HG03060 (cell line): ENCODE results near the gene ADAMTS1.
"Not testable (repeated sequence)": the region's sequence is repeated elsewhere in the genome, so short reads cannot be mapped to it uniquely, and the experiment has no call there.

Experiments used
- ATAC-seq: cut with Tn5 transposase; IDR thresholded peaks from one replicate; pipeline ENCODE4 v1.9.1; 2021; ENCODE audit warnings: low read depth, moderate number of reproducible peaks; ENCODE audit not compliant: unreplicated experiment

ADAMTS1 gene

DNA sequence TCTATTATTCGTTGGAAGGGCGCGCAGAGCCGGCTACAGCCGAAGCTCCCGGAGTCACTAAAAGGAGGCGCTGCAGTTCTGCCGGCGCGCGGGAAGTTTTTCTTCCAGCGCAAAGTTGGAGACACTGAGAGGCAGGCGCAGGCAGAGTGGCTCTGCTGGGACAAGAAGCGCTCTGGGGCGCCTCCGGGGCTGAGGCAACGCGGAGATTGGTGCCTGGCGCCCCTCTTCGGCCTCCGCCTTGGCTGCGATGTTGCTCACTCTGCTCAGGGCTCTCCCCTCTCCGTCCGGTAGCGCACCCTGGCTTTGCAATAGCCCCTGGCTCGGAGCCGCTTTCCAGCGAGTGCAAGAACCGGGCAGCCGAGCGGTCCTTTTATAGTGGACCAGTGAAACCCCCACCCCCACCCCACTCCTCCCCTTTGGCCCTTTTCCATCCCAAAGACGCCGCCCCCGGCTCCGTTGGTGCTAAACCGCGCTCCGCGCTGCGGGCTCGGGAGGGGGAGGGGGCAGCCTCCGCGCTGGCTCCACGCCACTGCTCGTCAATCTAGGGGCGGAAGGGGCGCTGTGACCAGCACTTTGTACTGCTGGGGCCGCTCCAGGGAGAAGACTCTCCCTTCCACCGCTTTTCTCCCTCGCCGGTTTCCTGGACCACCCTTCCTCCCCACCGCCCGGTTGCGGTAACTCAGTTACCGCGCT is at the start of gene ADAMTS1:
Gene ADAMTS1 (minus strand): TSS at position 344 of the 693 bp plus-strand sequence. CDS start 455 bp downstream, outside the sequence.
- ATAC-seq, result no peak

DNA sequence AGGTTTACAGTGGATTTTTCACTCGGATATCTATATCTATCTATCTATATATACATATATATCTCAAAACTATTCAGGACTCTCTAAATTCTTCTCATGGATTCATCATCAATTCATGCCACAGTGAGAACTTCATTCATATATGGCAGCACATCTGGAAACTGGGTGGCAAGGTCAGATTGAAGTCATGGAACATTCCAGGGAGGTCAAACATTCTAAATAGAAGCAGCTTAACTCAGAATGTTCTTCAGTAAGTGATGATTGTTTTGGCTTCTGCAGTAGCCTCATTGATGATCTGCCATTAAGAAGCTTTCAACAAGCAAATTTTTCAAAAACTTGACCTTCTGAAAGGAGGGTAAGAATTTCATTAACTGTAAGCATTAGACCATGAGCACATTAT is 46.9 kb upstream of the ADAMTS1 start:
- ATAC-seq, result no peak

- ATAC-seq, result no peak
These were observed 43.7 kb upstream of the ADAMTS1 start for GRCh38 chr21:26888931-26889330.

GRCh38 chr21:26888256-26888655 is 43.0 kb upstream of the ADAMTS1 start:
- no peak for ATAC-seq

DNA sequence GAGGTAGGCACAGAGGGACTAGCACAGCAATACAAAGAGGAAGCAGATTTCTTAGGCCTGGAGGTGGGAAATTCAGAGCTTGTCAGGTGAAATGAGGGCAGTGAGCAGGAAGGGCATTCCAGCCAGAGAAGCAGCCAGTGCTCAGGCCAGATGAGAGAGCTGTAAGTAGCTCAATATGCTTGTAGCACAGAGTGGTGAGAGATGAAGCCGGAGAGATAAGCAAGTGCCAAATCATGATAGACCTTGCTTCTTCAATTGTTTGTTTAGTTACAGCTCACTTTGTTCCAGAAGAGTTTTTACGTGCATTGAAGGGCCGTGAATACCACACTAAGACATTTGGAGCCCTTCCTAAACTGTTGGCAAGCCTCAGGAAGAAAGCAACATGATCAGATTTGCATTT is 42.0 kb upstream of the ADAMTS1 start:
- no peak for ATAC-seq

- no peak for ATAC-seq
These were observed 39.2 kb upstream of the ADAMTS1 start for GRCh38 chr21:26884436-26884835.

DNA sequence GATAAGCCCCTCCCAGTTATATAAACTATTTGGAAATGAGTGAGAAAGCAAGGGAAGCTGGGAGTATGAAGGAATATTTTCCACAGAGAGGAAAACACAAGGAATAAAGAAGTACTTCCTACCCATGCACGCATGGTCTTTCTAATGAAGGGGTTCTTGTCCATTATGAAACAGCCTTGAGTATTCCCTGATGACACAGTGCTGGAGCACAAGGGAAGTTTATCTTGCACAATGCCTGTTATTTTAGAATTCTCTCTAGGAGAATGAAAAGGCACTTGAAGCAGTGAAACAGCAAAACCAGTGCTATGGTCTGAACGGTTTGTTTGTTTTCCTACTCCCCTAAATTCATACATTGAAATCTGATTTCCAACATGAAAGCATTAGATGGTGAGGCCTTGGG is 38.6 kb upstream of the ADAMTS1 start:
- no peak for ATAC-seq

- ATAC-seq, result no peak
These were observed 36.5 kb upstream of the ADAMTS1 start for GRCh38 chr21:26881504-26882228.

GRCh38 chr21:26877018-26877417 is 31.8 kb upstream of the ADAMTS1 start:
- no peak for ATAC-seq

GRCh38 chr21:26874347-26874746 is 29.1 kb upstream of the ADAMTS1 start:
- no peak for ATAC-seq

- no peak for ATAC-seq
These were observed 20.6 kb upstream of the ADAMTS1 start for GRCh38 chr21:26865857-26866256.

DNA sequence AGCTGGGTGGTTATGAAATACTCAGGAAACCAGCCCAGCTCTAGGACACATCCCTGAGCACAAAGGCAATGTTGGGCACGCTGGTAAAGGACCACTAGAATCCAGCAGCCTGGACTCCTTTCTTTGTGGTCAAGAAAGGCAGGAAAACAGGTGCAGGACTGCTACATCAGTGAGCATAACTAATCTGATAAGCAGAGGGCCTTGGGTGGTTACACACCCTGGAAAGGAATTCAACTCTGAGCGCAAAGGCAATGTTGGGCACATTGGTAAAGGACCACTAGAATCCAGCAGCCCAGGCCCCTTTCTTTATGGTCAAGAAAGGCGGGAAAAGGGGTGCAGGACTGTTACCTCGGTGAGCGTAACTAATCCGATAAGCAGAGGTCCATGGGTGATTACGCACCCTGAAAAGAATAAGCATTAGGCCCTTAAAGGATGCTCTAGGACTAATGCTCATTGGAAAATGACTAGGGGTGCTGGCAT is 11.7 kb upstream of the ADAMTS1 start:
- ATAC-seq, result not testable (repeated sequence)

- ATAC-seq, result not testable (repeated sequence)
These were observed 9.5 kb upstream of the ADAMTS1 start for GRCh38 chr21:26854695-26855094.

DNA sequence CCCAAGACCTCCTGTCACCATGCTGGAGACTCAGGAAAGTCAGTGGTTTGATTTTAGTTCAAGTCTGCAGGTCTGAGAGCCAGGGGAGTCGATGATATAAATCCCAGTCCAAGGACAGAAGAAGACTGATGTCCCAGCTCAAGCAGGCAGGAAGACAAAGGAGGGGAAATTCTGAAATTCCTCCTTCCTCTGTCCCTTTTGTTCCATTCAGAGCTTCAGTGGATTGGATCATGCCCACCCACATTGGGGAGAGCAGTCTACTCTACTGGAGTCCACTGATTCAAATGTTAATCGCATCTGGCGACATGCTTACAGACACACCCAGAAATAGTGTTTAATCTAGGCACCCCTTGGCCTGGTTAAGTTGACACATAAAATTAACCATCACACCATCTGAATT is 7.2 kb upstream of the ADAMTS1 start:
- ATAC-seq, result no peak

GRCh38 chr21:26851109-26851944 is 6.1 kb upstream of the ADAMTS1 start:
- ATAC-seq, result no peak

GRCh38 chr21:26850116-26850643 is 5.0 kb upstream of the ADAMTS1 start:
- no peak for ATAC-seq

DNA sequence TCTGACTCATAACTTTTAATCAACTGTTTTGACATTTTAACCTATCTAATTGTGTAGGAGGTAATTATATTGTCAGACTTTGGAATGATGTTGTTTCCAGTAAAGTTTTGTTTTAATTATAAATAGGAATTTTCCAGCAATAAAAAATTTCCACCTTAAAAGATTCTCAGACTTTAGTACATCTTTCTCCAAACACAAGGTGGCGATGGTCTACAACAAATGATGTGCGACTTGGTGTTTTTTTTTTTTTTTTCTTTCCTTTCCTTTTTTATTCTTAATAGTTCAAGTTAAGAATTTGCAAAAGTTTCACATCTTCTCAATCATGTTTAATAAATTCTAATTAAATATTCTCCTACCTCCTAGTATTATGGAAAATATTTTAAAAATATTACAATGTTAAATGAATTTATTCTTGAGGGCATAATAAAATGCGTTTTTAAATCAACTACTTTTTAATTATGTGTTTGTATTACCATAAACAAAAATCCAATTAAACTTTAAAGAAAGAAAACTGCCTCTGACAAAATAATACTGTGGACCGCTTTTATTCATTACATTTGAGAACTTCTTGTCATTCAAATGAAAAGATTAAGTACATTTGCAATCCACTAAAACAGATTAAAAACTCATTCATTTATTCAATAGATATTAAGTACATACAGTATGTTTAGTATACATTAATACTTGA is 4.4 kb upstream of the ADAMTS1 start:
- no peak for ATAC-seq

GRCh38 chr21:26847921-26848320 is 2.7 kb upstream of the ADAMTS1 start:
- ATAC-seq, result no peak

DNA sequence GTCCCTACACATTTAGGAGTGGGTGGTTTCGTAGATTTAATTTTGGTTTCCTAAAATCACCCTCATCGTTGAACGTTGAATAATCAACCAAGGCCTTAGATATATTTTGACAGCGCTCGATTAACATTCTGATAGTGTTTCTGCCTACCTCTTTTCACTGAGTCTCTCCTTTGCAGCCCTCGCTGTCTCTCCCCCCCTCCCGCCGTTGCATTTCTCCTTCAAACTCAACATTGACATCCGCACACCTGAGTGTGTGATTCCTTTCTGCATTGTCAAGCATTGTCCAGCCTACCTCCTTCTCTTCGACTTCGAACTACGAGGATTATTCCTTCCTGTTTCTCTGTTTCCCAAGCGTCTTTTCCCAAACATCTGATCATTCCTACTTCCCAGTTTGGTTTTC is 1.8 kb upstream of the ADAMTS1 start:
- no peak for ATAC-seq
